A673 (cell line): ENCODE measurements around the gene SYAP1. TPM values are rescaled to one million over a fixed set of nuclear protein-coding genes. Genes with fewer than 3 reads are reported as not detected.
"Not testable (repeated sequence)": the region's sequence is repeated elsewhere in the genome, so short reads cannot be mapped to it uniquely, and the experiment has no call there.

Experiments used
- BruUV-seq: library from RNA; stranded (reverse); fragments of 400-500 nt; replicated peaks from 2 replicates; lab custom pipeline; 2021; lab: Mats Ljungman, UMichigan
- CTCF ChIA-PET: fragments of 300-600 bp; sonication (Branson Sonifier 250); formaldehyde crosslinking; loops from one replicate; lab custom pipeline; 2022; ENCODE audit warnings: antibody characterized with exemption; lab: Charles Lee
- POLR2A ChIA-PET: fragments of 300-600 bp; sonication (Branson Sonifier 250); formaldehyde crosslinking; loops from one replicate; lab custom pipeline; 2022; ENCODE audit warnings: antibody characterized with exemption; ENCODE audit not compliant: low non-redundant PET; lab: Charles Lee
- DNase-seq: peaks from one replicate; pipeline ENCODE4 v3.0.0-alpha.2; 2015; ENCODE audit warnings: low spot score
- H3K27ac ChIP-seq: fragments of 200-600 bp; sonication (generic); 2 replicates; pipeline ENCODE4 v1.5.1; 2016; ENCODE audit warnings: mixed run types, low read depth, mild to moderate bottlenecking, mixed read lengths, antibody characterized with exemption, low read length; ENCODE audit not compliant: poor library complexity, severe bottlenecking
- H3K27me3 ChIP-seq: fragments of 200-600 bp; sonication (generic); replicated peaks from 2 replicates; pipeline ENCODE4 v1.6.1; 2017; ENCODE audit warnings: mixed run types, low read depth, mild to moderate bottlenecking, mixed read lengths, antibody characterized with exemption, low read length; ENCODE audit not compliant: insufficient read depth, poor library complexity
- H3K36me3 ChIP-seq: fragments of 200-600 bp; sonication (generic); 2 replicates; pipeline ENCODE4 v1.6.1; 2016; ENCODE audit warnings: mixed run types, mild to moderate bottlenecking, mixed read lengths, antibody characterized with exemption, low read length; ENCODE audit not compliant: insufficient read depth, poor library complexity, severe bottlenecking
- H3K4me1 ChIP-seq: fragments of 200-600 bp; sonication (generic); 2 replicates; pipeline ENCODE4 v1.6.1; 2017; ENCODE audit warnings: mixed run types, mild to moderate bottlenecking, mixed read lengths, antibody characterized with exemption, low read length; ENCODE audit not compliant: insufficient read depth, poor library complexity, severe bottlenecking
- H3K4me3 ChIP-seq: fragments of 200-600 bp; sonication (generic); 2 replicates; pipeline ENCODE4 v1.5.1; 2016; ENCODE audit warnings: low read depth, mixed run types, mild to moderate bottlenecking, mixed read lengths, low read length; ENCODE audit not compliant: poor library complexity, severe bottlenecking
- H3K9me3 ChIP-seq: fragments of 200-600 bp; sonication (generic); 2 replicates; pipeline ENCODE4 v1.6.1; 2016; ENCODE audit warnings: mixed run types, low read depth, mild to moderate bottlenecking, mixed read lengths, antibody characterized with exemption, low read length; ENCODE audit not compliant: poor library complexity, severe bottlenecking
- EZH2 ChIP-seq: fragments of 200-600 bp; sonication (generic); IDR thresholded peaks from 2 replicates; pipeline ENCODE4 v1.6.1; 2017; ENCODE audit warnings: borderline replicate concordance, low read depth, mild to moderate bottlenecking, mixed read lengths, antibody characterized with exemption, low read length; ENCODE audit not compliant: poor library complexity, severe bottlenecking
- intact Hi-C: fragments of 100-400 bp; cut with micrococcal nuclease; formaldehyde crosslinking; loops from one replicate; pipeline ENCODE4 v1.10.0; 2022; ENCODE audit not compliant: unreplicated experiment
- total RNA-seq: library from RNA; stranded (reverse); gene quantifications from 2 replicates; pipeline ENCODE4 v1.2.3, GENCODE V29; 2021
- TF ChIP-seq, protein P1 (sequence below): fragments of 300-800, 200-600 bp; sonication (generic); conservative IDR thresholded peaks from 2 replicates; pipeline ENCODE4 v1.5.1; 2017; ENCODE audit warnings: low read depth, mild to moderate bottlenecking, antibody characterized with exemption, low read length, moderate library complexity, mixed read lengths

Gene SYAP1
- total RNA-seq, 1 experiment from 2014 or later, result 41.8 TPM

DNA sequence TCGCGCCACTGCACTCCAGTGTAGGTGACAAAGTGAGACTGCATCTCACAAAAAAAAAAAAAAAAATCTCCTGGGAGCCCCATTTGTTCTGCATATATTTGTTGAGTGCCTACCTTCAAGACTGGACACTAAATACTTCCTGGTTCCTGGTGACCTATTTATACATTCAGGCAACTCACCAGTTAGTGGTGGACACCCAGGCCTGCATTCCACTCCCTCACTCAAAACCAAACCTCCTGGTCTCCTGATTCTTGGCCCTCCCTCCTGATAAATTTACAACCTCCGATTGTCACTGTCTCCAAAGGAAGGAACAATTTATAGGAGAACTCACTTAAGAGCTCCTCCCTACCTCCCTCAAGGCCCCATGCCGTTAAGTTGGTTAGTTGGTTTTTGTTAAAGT is 3.1 kb downstream of the SYAP1 start:
- Histone ChIP-seq H3K4me1 (no peaks in the 10 kb centered on the region), H3K27ac (no peak overlapping the region), H3K9me3 (no peaks in the 10 kb centered on the region), H3K36me3 (no peaks in the 10 kb centered on the region), H3K4me3 (no peak overlapping the region), H3K27me3 (no peaks in the 10 kb centered on the region)
- TF ChIP-seq, protein P1, sequence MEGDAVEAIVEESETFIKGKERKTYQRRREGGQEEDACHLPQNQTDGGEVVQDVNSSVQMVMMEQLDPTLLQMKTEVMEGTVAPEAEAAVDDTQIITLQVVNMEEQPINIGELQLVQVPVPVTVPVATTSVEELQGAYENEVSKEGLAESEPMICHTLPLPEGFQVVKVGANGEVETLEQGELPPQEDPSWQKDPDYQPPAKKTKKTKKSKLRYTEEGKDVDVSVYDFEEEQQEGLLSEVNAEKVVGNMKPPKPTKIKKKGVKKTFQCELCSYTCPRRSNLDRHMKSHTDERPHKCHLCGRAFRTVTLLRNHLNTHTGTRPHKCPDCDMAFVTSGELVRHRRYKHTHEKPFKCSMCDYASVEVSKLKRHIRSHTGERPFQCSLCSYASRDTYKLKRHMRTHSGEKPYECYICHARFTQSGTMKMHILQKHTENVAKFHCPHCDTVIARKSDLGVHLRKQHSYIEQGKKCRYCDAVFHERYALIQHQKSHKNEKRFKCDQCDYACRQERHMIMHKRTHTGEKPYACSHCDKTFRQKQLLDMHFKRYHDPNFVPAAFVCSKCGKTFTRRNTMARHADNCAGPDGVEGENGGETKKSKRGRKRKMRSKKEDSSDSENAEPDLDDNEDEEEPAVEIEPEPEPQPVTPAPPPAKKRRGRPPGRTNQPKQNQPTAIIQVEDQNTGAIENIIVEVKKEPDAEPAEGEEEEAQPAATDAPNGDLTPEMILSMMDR, result no peak
- no peak for TF ChIP-seq EZH2
- ChIA-PET POLR2A (no interaction called here), CTCF (no interaction called here)
- intact Hi-C loops, result no loop called here
- DNase-seq, result no peak
- BruUV-seq, result no TSS peak

GRCh38 chrX:16725072-16725471 is 5.7 kb downstream of the SYAP1 start:
- no peak for DNase-seq
- intact Hi-C loops, result no loop called here
- H3K27ac ChIP-seq, result no peak overlapping the region
- POLR2A ChIA-PET, result no interaction called here
- CTCF ChIA-PET, result no interaction called here
- no peaks in the 10 kb centered on the region for H3K4me1 ChIP-seq
- peaks cover 4% of the 10 kb centered on the region for H3K9me3 ChIP-seq
- H3K27me3 ChIP-seq, result no peaks in the 10 kb centered on the region
- H3K4me3 ChIP-seq, result no peak overlapping the region
- no TSS peak for BruUV-seq
- no peaks in the 10 kb centered on the region for H3K36me3 ChIP-seq
- TF ChIP-seq, protein P1, result no peak
- no peak for TF ChIP-seq EZH2

DNA sequence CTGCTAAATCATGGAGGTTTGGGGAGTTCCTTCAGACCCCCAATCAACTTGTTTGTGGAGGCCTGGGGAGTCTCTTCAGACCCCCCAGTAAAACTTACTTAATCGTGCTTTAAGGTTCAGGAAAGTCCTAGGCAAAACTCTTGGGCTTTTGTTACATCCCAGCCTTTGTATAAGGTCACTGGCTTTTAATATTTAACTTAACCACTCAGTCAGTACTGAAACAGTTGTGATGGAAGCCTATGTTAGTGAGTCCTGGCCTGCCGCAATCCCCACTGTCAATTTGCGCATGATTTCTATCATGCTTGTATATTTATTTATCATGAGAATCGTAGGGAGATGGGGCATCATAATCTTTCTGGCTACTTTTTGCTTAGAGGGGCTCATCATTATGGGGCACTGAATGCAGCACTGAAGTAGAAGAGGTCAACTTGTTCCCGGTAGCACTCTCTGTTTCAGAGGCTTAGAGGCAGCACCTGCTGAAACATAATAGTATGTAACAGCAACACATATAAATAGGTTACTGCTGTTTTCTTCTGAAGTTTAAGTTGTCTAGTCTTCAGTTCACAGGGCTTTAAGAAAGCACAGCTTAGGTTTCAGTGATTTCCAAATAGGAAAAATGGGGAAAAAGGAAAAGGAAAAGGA is 7.1 kb downstream of the SYAP1 start:
- H3K4me3 ChIP-seq, intact Hi-C loops, H3K27me3 ChIP-seq, BruUV-seq, H3K9me3 ChIP-seq, H3K36me3 ChIP-seq, H3K4me1 ChIP-seq, POLR2A ChIA-PET, CTCF ChIA-PET, H3K27ac ChIP-seq, DNase-seq: not testable (repeated sequence)

GRCh38 chrX:16727637-16728036 is 8.2 kb downstream of the SYAP1 start:
- intact Hi-C loops, result no loop called here
- Histone ChIP-seq H3K36me3 (no peaks in the 10 kb centered on the region), H3K4me1 (no peaks in the 10 kb centered on the region), H3K4me3 (no peak overlapping the region), H3K27ac (no peak overlapping the region), H3K9me3 (peaks cover 4% of the 10 kb centered on the region), H3K27me3 (no peaks in the 10 kb centered on the region)
- ChIA-PET CTCF (no interaction called here), POLR2A (no interaction called here)
- DNase-seq, result no peak
- BruUV-seq, result no TSS peak
- no peak for TF ChIP-seq EZH2
- TF ChIP-seq, protein P1, result no peak
